ENCODE measurements around the gene ABCG4. TPM values are rescaled to one million over a fixed set of nuclear protein-coding genes. Genes with fewer than 3 reads are reported as not detected.

ABCG4 gene
- total and polyA plus RNA-seq, 2 experiments from 2014 or later, result 0.58 to 1.0 TPM

DNA sequence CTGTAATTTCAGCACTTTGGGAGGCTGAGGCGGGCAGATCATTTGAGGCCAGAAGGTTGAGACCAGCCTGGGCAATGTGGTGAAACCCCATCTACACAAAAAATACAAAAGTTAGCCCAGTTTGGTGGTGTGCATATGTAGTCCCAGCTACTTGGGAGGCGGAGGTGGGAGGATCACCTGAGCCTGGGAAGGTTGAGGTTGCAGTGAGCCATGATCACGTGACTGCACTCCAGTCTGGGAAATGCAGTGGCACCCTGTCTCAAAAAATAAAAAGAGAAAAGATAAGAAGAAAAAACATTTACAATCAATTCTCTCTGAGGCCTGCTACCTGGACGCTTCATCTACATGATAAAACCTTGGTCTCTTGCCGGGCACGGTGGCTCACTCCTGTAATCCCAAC is 50.1 kb downstream of the ABCG4 start:
- TF ChIP-seq EZH2 (IDR thresholded peaks at IDR 0.05; ENCODE audit: low read depth, unreplicated experiment), result no peak
- TF ChIP-seq NANOG (IDR thresholded peaks at IDR 0.05; ENCODE audit: borderline replicate concordance), result no peak
- TF ChIP-seq POLR2AphosphoS5 (IDR thresholded peaks at IDR 0.05; ENCODE audit: low read depth), result no peak
- TF ChIP-seq ZNF331 (CRISPR knock-in tag; IDR thresholded peaks at IDR 0.05; ENCODE audit: low read depth), result no peak
- TF ChIP-seq, protein P1, sequence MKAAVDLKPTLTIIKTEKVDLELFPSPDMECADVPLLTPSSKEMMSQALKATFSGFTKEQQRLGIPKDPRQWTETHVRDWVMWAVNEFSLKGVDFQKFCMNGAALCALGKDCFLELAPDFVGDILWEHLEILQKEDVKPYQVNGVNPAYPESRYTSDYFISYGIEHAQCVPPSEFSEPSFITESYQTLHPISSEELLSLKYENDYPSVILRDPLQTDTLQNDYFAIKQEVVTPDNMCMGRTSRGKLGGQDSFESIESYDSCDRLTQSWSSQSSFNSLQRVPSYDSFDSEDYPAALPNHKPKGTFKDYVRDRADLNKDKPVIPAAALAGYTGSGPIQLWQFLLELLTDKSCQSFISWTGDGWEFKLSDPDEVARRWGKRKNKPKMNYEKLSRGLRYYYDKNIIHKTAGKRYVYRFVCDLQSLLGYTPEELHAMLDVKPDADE (IDR thresholded peaks at IDR 0.05), result no peak
- TF ChIP-seq, protein P2, sequence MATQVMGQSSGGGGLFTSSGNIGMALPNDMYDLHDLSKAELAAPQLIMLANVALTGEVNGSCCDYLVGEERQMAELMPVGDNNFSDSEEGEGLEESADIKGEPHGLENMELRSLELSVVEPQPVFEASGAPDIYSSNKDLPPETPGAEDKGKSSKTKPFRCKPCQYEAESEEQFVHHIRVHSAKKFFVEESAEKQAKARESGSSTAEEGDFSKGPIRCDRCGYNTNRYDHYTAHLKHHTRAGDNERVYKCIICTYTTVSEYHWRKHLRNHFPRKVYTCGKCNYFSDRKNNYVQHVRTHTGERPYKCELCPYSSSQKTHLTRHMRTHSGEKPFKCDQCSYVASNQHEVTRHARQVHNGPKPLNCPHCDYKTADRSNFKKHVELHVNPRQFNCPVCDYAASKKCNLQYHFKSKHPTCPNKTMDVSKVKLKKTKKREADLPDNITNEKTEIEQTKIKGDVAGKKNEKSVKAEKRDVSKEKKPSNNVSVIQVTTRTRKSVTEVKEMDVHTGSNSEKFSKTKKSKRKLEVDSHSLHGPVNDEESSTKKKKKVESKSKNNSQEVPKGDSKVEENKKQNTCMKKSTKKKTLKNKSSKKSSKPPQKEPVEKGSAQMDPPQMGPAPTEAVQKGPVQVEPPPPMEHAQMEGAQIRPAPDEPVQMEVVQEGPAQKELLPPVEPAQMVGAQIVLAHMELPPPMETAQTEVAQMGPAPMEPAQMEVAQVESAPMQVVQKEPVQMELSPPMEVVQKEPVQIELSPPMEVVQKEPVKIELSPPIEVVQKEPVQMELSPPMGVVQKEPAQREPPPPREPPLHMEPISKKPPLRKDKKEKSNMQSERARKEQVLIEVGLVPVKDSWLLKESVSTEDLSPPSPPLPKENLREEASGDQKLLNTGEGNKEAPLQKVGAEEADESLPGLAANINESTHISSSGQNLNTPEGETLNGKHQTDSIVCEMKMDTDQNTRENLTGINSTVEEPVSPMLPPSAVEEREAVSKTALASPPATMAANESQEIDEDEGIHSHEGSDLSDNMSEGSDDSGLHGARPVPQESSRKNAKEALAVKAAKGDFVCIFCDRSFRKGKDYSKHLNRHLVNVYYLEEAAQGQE (IDR thresholded peaks at IDR 0.05; ENCODE audit: unreplicated experiment), result no peak
- no peak for TF ChIP-seq CREB1 (CRISPR knock-in tag; IDR thresholded peaks at IDR 0.05; ENCODE audit: low read depth)
- TF ChIP-seq, protein P3, sequence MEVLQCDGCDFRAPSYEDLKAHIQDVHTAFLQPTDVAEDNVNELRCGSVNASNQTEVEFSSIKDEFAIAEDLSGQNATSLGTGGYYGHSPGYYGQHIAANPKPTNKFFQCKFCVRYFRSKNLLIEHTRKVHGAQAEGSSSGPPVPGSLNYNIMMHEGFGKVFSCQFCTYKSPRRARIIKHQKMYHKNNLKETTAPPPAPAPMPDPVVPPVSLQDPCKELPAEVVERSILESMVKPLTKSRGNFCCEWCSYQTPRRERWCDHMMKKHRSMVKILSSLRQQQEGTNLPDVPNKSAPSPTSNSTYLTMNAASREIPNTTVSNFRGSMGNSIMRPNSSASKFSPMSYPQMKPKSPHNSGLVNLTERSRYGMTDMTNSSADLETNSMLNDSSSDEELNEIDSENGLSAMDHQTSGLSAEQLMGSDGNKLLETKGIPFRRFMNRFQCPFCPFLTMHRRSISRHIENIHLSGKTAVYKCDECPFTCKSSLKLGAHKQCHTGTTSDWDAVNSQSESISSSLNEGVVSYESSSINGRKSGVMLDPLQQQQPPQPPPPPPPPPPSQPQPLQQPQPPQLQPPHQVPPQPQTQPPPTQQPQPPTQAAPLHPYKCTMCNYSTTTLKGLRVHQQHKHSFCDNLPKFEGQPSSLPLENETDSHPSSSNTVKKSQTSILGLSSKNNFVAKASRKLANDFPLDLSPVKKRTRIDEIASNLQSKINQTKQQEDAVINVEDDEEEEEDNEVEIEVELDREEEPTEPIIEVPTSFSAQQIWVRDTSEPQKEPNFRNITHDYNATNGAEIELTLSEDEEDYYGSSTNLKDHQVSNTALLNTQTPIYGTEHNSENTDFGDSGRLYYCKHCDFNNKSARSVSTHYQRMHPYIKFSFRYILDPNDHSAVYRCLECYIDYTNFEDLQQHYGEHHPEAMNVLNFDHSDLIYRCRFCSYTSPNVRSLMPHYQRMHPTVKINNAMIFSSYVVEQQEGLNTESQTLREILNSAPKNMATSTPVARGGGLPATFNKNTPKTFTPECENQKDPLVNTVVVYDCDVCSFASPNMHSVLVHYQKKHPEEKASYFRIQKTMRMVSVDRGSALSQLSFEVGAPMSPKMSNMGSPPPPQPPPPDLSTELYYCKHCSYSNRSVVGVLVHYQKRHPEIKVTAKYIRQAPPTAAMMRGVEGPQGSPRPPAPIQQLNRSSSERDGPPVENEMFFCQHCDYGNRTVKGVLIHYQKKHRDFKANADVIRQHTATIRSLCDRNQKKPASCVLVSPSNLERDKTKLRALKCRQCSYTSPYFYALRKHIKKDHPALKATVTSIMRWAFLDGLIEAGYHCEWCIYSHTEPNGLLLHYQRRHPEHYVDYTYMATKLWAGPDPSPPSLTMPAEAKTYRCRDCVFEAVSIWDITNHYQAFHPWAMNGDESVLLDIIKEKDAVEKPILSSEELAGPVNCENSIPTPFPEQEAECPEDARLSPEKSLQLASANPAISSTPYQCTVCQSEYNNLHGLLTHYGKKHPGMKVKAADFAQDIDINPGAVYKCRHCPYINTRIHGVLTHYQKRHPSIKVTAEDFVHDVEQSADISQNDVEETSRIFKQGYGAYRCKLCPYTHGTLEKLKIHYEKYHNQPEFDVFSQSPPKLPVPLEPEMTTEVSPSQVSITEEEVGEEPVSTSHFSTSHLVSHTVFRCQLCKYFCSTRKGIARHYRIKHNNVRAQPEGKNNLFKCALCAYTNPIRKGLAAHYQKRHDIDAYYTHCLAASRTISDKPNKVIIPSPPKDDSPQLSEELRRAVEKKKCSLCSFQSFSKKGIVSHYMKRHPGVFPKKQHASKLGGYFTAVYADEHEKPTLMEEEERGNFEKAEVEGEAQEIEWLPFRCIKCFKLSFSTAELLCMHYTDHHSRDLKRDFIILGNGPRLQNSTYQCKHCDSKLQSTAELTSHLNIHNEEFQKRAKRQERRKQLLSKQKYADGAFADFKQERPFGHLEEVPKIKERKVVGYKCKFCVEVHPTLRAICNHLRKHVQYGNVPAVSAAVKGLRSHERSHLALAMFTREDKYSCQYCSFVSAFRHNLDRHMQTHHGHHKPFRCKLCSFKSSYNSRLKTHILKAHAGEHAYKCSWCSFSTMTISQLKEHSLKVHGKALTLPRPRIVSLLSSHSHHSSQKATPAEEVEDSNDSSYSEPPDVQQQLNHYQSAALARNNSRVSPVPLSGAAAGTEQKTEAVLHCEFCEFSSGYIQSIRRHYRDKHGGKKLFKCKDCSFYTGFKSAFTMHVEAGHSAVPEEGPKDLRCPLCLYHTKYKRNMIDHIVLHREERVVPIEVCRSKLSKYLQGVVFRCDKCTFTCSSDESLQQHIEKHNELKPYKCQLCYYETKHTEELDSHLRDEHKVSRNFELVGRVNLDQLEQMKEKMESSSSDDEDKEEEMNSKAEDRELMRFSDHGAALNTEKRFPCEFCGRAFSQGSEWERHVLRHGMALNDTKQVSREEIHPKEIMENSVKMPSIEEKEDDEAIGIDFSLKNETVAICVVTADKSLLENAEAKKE (CRISPR knock-in tag; IDR thresholded peaks at IDR 0.05), result no peak
- TF ChIP-seq EZH2phosphoT487 (IDR thresholded peaks at IDR 0.05; ENCODE audit: unreplicated experiment), result no peak
- TF ChIP-seq JUNB (IDR thresholded peaks at IDR 0.05; ENCODE audit: unreplicated experiment), result no peak
- TF ChIP-seq, protein P4, sequence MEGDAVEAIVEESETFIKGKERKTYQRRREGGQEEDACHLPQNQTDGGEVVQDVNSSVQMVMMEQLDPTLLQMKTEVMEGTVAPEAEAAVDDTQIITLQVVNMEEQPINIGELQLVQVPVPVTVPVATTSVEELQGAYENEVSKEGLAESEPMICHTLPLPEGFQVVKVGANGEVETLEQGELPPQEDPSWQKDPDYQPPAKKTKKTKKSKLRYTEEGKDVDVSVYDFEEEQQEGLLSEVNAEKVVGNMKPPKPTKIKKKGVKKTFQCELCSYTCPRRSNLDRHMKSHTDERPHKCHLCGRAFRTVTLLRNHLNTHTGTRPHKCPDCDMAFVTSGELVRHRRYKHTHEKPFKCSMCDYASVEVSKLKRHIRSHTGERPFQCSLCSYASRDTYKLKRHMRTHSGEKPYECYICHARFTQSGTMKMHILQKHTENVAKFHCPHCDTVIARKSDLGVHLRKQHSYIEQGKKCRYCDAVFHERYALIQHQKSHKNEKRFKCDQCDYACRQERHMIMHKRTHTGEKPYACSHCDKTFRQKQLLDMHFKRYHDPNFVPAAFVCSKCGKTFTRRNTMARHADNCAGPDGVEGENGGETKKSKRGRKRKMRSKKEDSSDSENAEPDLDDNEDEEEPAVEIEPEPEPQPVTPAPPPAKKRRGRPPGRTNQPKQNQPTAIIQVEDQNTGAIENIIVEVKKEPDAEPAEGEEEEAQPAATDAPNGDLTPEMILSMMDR (conservative IDR thresholded peaks at IDR 0.05; ENCODE audit: low read depth in 2 of 2), result no peak
- TF ChIP-seq STAT1 (IDR thresholded peaks at IDR 0.05; ENCODE audit: unreplicated experiment), result no peak
- TF ChIP-seq ZNF114 (CRISPR knock-in tag; IDR thresholded peaks at IDR 0.05), result no peak
- no peaks in the 10 kb centered on the region for H3K9me3 Mint-ChIP-seq
- H3K79me2 ChIP-seq (replicated peaks; ENCODE audit: insufficient read depth), result no peaks in the 10 kb centered on the region
- H3K36me3 ChIP-seq (ENCODE audit: insufficient read depth), result no peaks in the 10 kb centered on the region
- peak overlapping the region; percentile 88 for H2AFZ ChIP-seq
- H3K27me3 ChIP-seq (ENCODE audit: insufficient read depth), result no peaks in the 10 kb centered on the region
- peaks cover 21% of the 10 kb centered on the region for H3K4me1 Mint-ChIP-seq
- H3K9me2 ChIP-seq (ENCODE audit: insufficient read depth), result no peaks in the 10 kb centered on the region
- no peaks in the 10 kb centered on the region for H3K36me3 Mint-ChIP-seq (ENCODE audit: low read depth)
- no peaks in the 10 kb centered on the region for H3F3A ChIP-seq (replicated peaks; ENCODE audit: low read depth)
- ATAC-seq, result no peak
- H3K27ac ChIP-seq (ENCODE audit: low read depth), result no peak overlapping the region
- peaks cover 3% of the 10 kb centered on the region; the same call in 1 of the 2 replicates for H3K4me1 ChIP-seq (ENCODE audit: insufficient read depth)
- peaks cover 5% of the 10 kb centered on the region for H3K27me3 Mint-ChIP-seq (ENCODE audit: insufficient read depth, low read depth, poor library complexity)
- no peaks in the 10 kb centered on the region for H4K20me1 ChIP-seq (replicated peaks; ENCODE audit: insufficient read depth)
- 0 out of 2 replicates have a peak overlapping the region, but pooled peaks have one; percentile 29 for H3K4me2 ChIP-seq
- no peak overlapping the region for H3K4me3 Mint-ChIP-seq
- H3K27ac Mint-ChIP-seq, result peak overlapping the region; percentile 72; the same call in 1 of the 2 replicates
- H3K4me3 ChIP-seq, result no peak overlapping the region
- no peak for DNase-seq (ENCODE audit: low spot score)

Measured in GM23338 (cell line).